HL-60 (cell line): Measurements from ENCODE around the gene MEF2B.

ENCODE experiments used
- SPI1 ChIP-seq: IDR thresholded peaks from 2 replicates; pipeline ENCODE4 v1.6.1; 2012; ENCODE audit warnings: low read depth, mild to moderate bottlenecking, borderline replicate concordance
- TF ChIP-seq, protein P1 (sequence below): IDR thresholded peaks from one replicate; pipeline ENCODE4 v1.5.1; 2011; ENCODE audit warnings: low read length, control low read depth, inconsistent platforms; ENCODE audit not compliant: insufficient read depth

DNA sequence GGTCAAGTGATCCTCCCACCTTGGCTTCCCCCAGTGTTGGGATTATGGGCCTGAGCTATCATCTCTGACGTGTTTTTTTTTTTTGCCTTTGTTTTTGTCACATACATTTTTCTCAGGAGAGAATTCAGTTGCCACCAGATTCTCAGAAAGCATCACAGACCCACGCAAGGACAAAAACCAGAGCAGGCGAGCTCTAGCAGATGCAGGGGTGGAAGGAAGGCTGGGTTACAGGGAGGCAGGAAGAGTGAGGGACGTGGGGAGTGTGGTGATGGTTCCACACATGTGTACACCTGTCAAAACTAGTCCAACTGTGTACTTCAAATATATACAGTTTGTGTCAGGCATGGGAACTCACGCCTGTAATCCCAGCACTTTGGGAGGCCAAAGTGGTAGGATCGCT, 36.1 kb downstream of the MEF2B start:
- TF ChIP-seq, protein P1, sequence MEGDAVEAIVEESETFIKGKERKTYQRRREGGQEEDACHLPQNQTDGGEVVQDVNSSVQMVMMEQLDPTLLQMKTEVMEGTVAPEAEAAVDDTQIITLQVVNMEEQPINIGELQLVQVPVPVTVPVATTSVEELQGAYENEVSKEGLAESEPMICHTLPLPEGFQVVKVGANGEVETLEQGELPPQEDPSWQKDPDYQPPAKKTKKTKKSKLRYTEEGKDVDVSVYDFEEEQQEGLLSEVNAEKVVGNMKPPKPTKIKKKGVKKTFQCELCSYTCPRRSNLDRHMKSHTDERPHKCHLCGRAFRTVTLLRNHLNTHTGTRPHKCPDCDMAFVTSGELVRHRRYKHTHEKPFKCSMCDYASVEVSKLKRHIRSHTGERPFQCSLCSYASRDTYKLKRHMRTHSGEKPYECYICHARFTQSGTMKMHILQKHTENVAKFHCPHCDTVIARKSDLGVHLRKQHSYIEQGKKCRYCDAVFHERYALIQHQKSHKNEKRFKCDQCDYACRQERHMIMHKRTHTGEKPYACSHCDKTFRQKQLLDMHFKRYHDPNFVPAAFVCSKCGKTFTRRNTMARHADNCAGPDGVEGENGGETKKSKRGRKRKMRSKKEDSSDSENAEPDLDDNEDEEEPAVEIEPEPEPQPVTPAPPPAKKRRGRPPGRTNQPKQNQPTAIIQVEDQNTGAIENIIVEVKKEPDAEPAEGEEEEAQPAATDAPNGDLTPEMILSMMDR = no peak
- TF ChIP-seq SPI1 = no peak
